MM.1S (cell line): ENCODE data around the gene SP110.

ENCODE experiments used
- DNase-seq: peaks from one replicate; pipeline ENCODE4 v3.0.0-alpha.2; 2015
- H2AFZ ChIP-seq: fragments of 300-600 bp; sonication (generic); 2 replicates; pipeline ENCODE4 v1.6.0; 2016; ENCODE audit warnings: antibody characterized with exemption, low read length
- H3F3A ChIP-seq: fragments of 300-600 bp; sonication (generic); 2 replicates; pipeline ENCODE4 v1.6.1; 2016; ENCODE audit warnings: mild to moderate bottlenecking, antibody characterized with exemption, low read length, moderate library complexity, mixed read lengths; ENCODE audit not compliant: insufficient read depth
- H3K27ac ChIP-seq: fragments of 300-600 bp; sonication (generic); 2 replicates; pipeline ENCODE4 v1.5.1; 2016; ENCODE audit warnings: mild to moderate bottlenecking, low read length
- H3K27me3 ChIP-seq: fragments of 300-600 bp; sonication (generic); replicated peaks from 2 replicates; pipeline ENCODE4 v1.6.0; 2016; ENCODE audit warnings: low read length; ENCODE audit not compliant: insufficient read depth
- H3K36me3 ChIP-seq: fragments of 300-600 bp; sonication (generic); replicated peaks from 2 replicates; pipeline ENCODE4 v1.6.1; 2016; ENCODE audit warnings: mild to moderate bottlenecking, low read length, mixed read lengths; ENCODE audit not compliant: insufficient read depth
- H3K4me1 ChIP-seq: fragments of 300-600 bp; sonication (generic); 2 replicates; pipeline ENCODE4 v1.6.1; 2016; ENCODE audit warnings: low read length, mixed read lengths
- H3K4me2 ChIP-seq: fragments of 300-600 bp; sonication (generic); 2 replicates; pipeline ENCODE4 v1.6.0; 2016; ENCODE audit warnings: low read depth, low read length
- H3K4me3 ChIP-seq: fragments of 300-600 bp; sonication (generic); 2 replicates; pipeline ENCODE4 v1.5.1; 2016; ENCODE audit warnings: low read length, mixed read lengths
- H3K79me2 ChIP-seq: fragments of 300-600 bp; sonication (generic); 2 replicates; pipeline ENCODE4 v1.6.1; 2016; ENCODE audit warnings: mixed run types, low read length, mixed read lengths
- H3K9ac ChIP-seq: fragments of 300-600 bp; sonication (generic); 2 replicates; pipeline ENCODE4 v1.6.1; 2016; ENCODE audit warnings: low read length, mixed read lengths
- H3K9me2 ChIP-seq: fragments of 300-600 bp; sonication (generic); replicated peaks from 2 replicates; pipeline ENCODE4 v1.6.1; 2016; ENCODE audit warnings: mild to moderate bottlenecking, low read length, mixed read lengths; ENCODE audit not compliant: insufficient read depth
- H3K9me3 ChIP-seq: fragments of 300-600 bp; sonication (generic); replicated peaks from 2 replicates; pipeline ENCODE4 v1.6.1; 2016; ENCODE audit warnings: mild to moderate bottlenecking, low read length, mixed read lengths; ENCODE audit not compliant: insufficient read depth
- H4K20me1 ChIP-seq: fragments of 300-600 bp; sonication (generic); 2 replicates; pipeline ENCODE4 v1.6.1; 2016; ENCODE audit warnings: mild to moderate bottlenecking, low read length, moderate library complexity, mixed read lengths; ENCODE audit not compliant: insufficient read depth
- CTCF ChIP-seq: fragments of 300-600 bp; sonication (generic); IDR thresholded peaks from 2 replicates; pipeline ENCODE4 v1.5.1; 2016; ENCODE audit warnings: antibody characterized with exemption, low read length, mixed read lengths
- EZH2 ChIP-seq: fragments of 300-600 bp; sonication (generic); optimal IDR thresholded peaks from 2 replicates; pipeline ENCODE3; 2017; ENCODE audit warnings: low read depth, mild to moderate bottlenecking, antibody characterized with exemption, low read length, mixed read lengths
- EZH2phosphoT487 ChIP-seq: fragments of 300-600 bp; sonication (generic); IDR thresholded peaks from 2 replicates; pipeline ENCODE4 v1.6.1; 2018; ENCODE audit warnings: antibody characterized with exemption, low read length

The SP110 gene

GRCh38 chr2:230170532-230170931, 49.3 kb downstream of the SP110 start:
- H3K4me1 ChIP-seq, result no peaks in the 10 kb centered on the region
- DNase-seq, result no peak
- H3K27ac ChIP-seq, result no peak overlapping the region
- H3K36me3 ChIP-seq, result no peaks in the 10 kb centered on the region
- H3K4me3 ChIP-seq, result no peak overlapping the region
- TF ChIP-seq EZH2phosphoT487, result no peak
- TF ChIP-seq CTCF, result no peak
- TF ChIP-seq EZH2, result no peak
- no peaks in the 10 kb centered on the region for H3K27me3 ChIP-seq
- H4K20me1 ChIP-seq, result no peaks in the 10 kb centered on the region
- H3K9me2 ChIP-seq, result no peaks in the 10 kb centered on the region
- H3K9ac ChIP-seq, result no peak overlapping the region
- H3K79me2 ChIP-seq, result no peaks in the 10 kb centered on the region
- no peak overlapping the region for H3K4me2 ChIP-seq
- no peaks in the 10 kb centered on the region for H3F3A ChIP-seq
- H3K9me3 ChIP-seq, result no peaks in the 10 kb centered on the region
- H2AFZ ChIP-seq, result no peak overlapping the region

GRCh38 chr2:230166557-230167170, 53.1 kb downstream of the SP110 start:
- TF ChIP-seq EZH2 (no peak), CTCF (no peak), EZH2phosphoT487 (no peak)
- Histone ChIP-seq H3K27ac (no peak overlapping the region), H3K4me1 (no peaks in the 10 kb centered on the region), H3K9ac (no peak overlapping the region), H2AFZ (no peak overlapping the region), H3K27me3 (no peaks in the 10 kb centered on the region), H3K79me2 (no peaks in the 10 kb centered on the region), H3K36me3 (no peaks in the 10 kb centered on the region), H3F3A (no peaks in the 10 kb centered on the region), H3K4me2 (no peak overlapping the region), H3K9me2 (no peaks in the 10 kb centered on the region), H3K9me3 (no peaks in the 10 kb centered on the region), H3K4me3 (no peak overlapping the region), H4K20me1 (no peaks in the 10 kb centered on the region)
- no peak for DNase-seq

- no peak overlapping the region for H3K4me2 ChIP-seq
- H3K4me1 ChIP-seq, result no peaks in the 10 kb centered on the region
- H4K20me1 ChIP-seq, result no peaks in the 10 kb centered on the region
- no peaks in the 10 kb centered on the region for H3K9me2 ChIP-seq
- no peaks in the 10 kb centered on the region for H3K79me2 ChIP-seq
- no peaks in the 10 kb centered on the region for H3F3A ChIP-seq
- no peak for TF ChIP-seq CTCF
- TF ChIP-seq EZH2phosphoT487, result no peak
- no peak for TF ChIP-seq EZH2
- DNase-seq, result no peak
- H3K27ac ChIP-seq, result no peak overlapping the region
- H2AFZ ChIP-seq, result no peak overlapping the region
- no peaks in the 10 kb centered on the region for H3K36me3 ChIP-seq
- no peaks in the 10 kb centered on the region for H3K27me3 ChIP-seq
- no peaks in the 10 kb centered on the region for H3K9me3 ChIP-seq
- H3K9ac ChIP-seq, result no peak overlapping the region
- H3K4me3 ChIP-seq, result no peak overlapping the region
These were observed 55.6 kb downstream of the SP110 start for GRCh38 chr2:230164139-230164538.
